SK-N-MC (cell line): Measurements from ENCODE around the gene ST6GAL1.
"Not testable (repeated sequence)": the region's sequence is repeated elsewhere in the genome, so short reads cannot be mapped to it uniquely, and the experiment has no call there.

Experiments used
- DNase-seq: peaks from one replicate; pipeline ENCODE4 v3.0.0-alpha.2; 2011; ENCODE audit warnings: low read depth, low spot score
- H3K27ac ChIP-seq: fragments of 200-600 bp; sonication (generic); 2 replicates; pipeline ENCODE4 v1.5.1; 2016; ENCODE audit warnings: mixed run types
- H3K36me3 ChIP-seq: fragments of 200-600 bp; sonication (generic); 2 replicates; pipeline ENCODE4 v1.6.1; 2017; ENCODE audit warnings: antibody characterized with exemption, low read length, mixed read lengths; ENCODE audit not compliant: insufficient read depth
- H3K4me3 ChIP-seq: fragments of 200-600 bp; sonication (generic); 2 replicates; pipeline ENCODE4 v1.5.1; 2016
- H3K9ac ChIP-seq: fragments of 200-600 bp; sonication (generic); 2 replicates; pipeline ENCODE4 v1.8.0; 2017; ENCODE audit warnings: mixed run types, mixed read lengths; ENCODE audit not compliant: insufficient read length
- H3K9me3 ChIP-seq: fragments of 200-600 bp; sonication (generic); 2 replicates; pipeline ENCODE4 v1.6.1; 2017; ENCODE audit warnings: low read depth, mild to moderate bottlenecking, antibody characterized with exemption, low read length, moderate library complexity, mixed read lengths
- EZH2 ChIP-seq: fragments of 200-600 bp; sonication (generic); IDR thresholded peaks from one replicate; pipeline ENCODE4 v1.6.1; 2017; ENCODE audit warnings: antibody characterized with exemption
- FOXP2 ChIP-seq: optimal IDR thresholded peaks from 2 replicates; pipeline ENCODE3; 2011; ENCODE audit warnings: mild to moderate bottlenecking, moderate library complexity; ENCODE audit not compliant: insufficient read depth; ENCODE audit errors: extremely low read length, control extremely low read depth
- POLR2AphosphoS5 ChIP-seq: IDR thresholded peaks from 2 replicates; pipeline ENCODE4 v1.6.1; 2012; ENCODE audit warnings: mild to moderate bottlenecking, low read depth, low read length, borderline replicate concordance

The ST6GAL1 gene

GRCh38 chr3:186990878-186991308, 60.6 kb downstream of the ST6GAL1 start:
- Histone ChIP-seq H3K9me3 (no peaks in the 10 kb centered on the region), H3K4me3 (no peak overlapping the region), H3K36me3 (peaks cover 4% of the 10 kb centered on the region; the same call in 1 of the 2 replicates), H3K27ac (no peak overlapping the region), H3K9ac (no peak overlapping the region)
- DNase-seq = no peak
- TF ChIP-seq EZH2 (no peak), FOXP2 (no peak), POLR2AphosphoS5 (no peak)

- H3K4me3 ChIP-seq = no peak overlapping the region
- no peak for TF ChIP-seq EZH2
- no peak for TF ChIP-seq FOXP2
- TF ChIP-seq POLR2AphosphoS5 = no peak
- DNase-seq = no peak
Observed at GRCh38 chr3:186991470-186991869, 61.1 kb downstream of the ST6GAL1 start.

GRCh38 chr3:186992096-186992495, 61.8 kb downstream of the ST6GAL1 start:
- not testable (repeated sequence) for DNase-seq, H3K36me3 ChIP-seq, H3K9me3 ChIP-seq, H3K9ac ChIP-seq, H3K27ac ChIP-seq, H3K4me3 ChIP-seq

More at GRCh38 chr3:186991470-186991869, 61.1 kb downstream of the ST6GAL1 start:
- no peaks in the 10 kb centered on the region for H3K9me3 ChIP-seq
- no peak overlapping the region for H3K9ac ChIP-seq
- peaks cover 2% of the 10 kb centered on the region; the same call in 1 of the 2 replicates for H3K36me3 ChIP-seq
- H3K27ac ChIP-seq = no peak overlapping the region

- no peak overlapping the region for H3K4me3 ChIP-seq
- no peaks in the 10 kb centered on the region for H3K36me3 ChIP-seq
- DNase-seq = no peak
- H3K9ac ChIP-seq = no peak overlapping the region
- no peaks in the 10 kb centered on the region for H3K9me3 ChIP-seq
- no peak overlapping the region for H3K27ac ChIP-seq
- TF ChIP-seq EZH2 (no peak), POLR2AphosphoS5 (no peak), FOXP2 (no peak)
Observed at GRCh38 chr3:186993210-186993782, 63.0 kb downstream of the ST6GAL1 start.

GRCh38 chr3:186994000-186994955, 64.0 kb downstream of the ST6GAL1 start:
- no peak for TF ChIP-seq FOXP2
- TF ChIP-seq POLR2AphosphoS5 = no peak
- TF ChIP-seq EZH2 = no peak
- Histone ChIP-seq H3K4me3 (no peak overlapping the region), H3K9ac (no peak overlapping the region), H3K36me3 (no peaks in the 10 kb centered on the region), H3K9me3 (no peaks in the 10 kb centered on the region), H3K27ac (no peak overlapping the region)
- no peak for DNase-seq

GRCh38 chr3:186996356-186996755, 66.0 kb downstream of the ST6GAL1 start:
- DNase-seq = no peak
- TF ChIP-seq EZH2 = no peak
- TF ChIP-seq POLR2AphosphoS5 = no peak
- no peak for TF ChIP-seq FOXP2
- no peaks in the 10 kb centered on the region; the same call in 1 of the 2 replicates for H3K36me3 ChIP-seq

GRCh38 chr3:186997061-186997460, 66.7 kb downstream of the ST6GAL1 start:
- no peak overlapping the region for H3K9ac ChIP-seq
- H3K27ac ChIP-seq = no peak overlapping the region
- H3K36me3 ChIP-seq = no peaks in the 10 kb centered on the region; the same call in 1 of the 2 replicates
- H3K4me3 ChIP-seq = no peak overlapping the region
- TF ChIP-seq FOXP2 = no peak
- TF ChIP-seq POLR2AphosphoS5 = no peak
- no peak for TF ChIP-seq EZH2
- DNase-seq = no peak
- no peaks in the 10 kb centered on the region for H3K9me3 ChIP-seq

More at GRCh38 chr3:186996356-186996755, 66.0 kb downstream of the ST6GAL1 start:
- Histone ChIP-seq H3K27ac (no peak overlapping the region), H3K9me3 (no peaks in the 10 kb centered on the region), H3K4me3 (no peak overlapping the region), H3K9ac (no peak overlapping the region)

GRCh38 chr3:186997473-186997939, 67.2 kb downstream of the ST6GAL1 start:
- DNase-seq = no peak
- no peak for TF ChIP-seq FOXP2
- no peak for TF ChIP-seq POLR2AphosphoS5
- no peak for TF ChIP-seq EZH2
- Histone ChIP-seq H3K9me3 (no peaks in the 10 kb centered on the region), H3K4me3 (no peak overlapping the region), H3K9ac (no peak overlapping the region), H3K27ac (peak overlapping the region; percentile 75; the same call in 1 of the 2 replicates), H3K36me3 (no peaks in the 10 kb centered on the region; the same call in 1 of the 2 replicates)
